ENCODE data around the gene ABCG8.

Gene ABCG8

DNA sequence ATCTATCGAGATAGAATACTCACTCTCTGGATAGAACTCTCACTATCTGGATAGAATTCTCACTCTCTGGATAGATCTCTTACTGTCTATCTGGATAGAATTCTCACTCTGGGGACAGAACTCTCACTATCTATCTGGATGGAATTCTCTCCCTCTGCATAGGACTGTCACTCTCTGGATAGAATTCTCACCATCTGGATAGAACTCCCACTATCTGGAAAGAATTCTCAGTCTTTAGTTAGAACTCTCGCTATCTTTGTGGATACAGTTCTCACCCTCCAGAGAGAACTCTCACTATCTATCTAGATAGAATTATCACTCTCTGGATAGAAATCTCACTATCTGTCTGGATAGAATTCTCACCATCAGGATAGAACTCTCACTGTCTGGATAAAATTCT, 16.5 kb downstream of the ABCG8 start:
- no peak overlapping the region for H3K27ac ChIP-seq
- TF ChIP-seq ZFX (IDR thresholded peaks at IDR 0.05): no peak
- TF ChIP-seq, protein P1, sequence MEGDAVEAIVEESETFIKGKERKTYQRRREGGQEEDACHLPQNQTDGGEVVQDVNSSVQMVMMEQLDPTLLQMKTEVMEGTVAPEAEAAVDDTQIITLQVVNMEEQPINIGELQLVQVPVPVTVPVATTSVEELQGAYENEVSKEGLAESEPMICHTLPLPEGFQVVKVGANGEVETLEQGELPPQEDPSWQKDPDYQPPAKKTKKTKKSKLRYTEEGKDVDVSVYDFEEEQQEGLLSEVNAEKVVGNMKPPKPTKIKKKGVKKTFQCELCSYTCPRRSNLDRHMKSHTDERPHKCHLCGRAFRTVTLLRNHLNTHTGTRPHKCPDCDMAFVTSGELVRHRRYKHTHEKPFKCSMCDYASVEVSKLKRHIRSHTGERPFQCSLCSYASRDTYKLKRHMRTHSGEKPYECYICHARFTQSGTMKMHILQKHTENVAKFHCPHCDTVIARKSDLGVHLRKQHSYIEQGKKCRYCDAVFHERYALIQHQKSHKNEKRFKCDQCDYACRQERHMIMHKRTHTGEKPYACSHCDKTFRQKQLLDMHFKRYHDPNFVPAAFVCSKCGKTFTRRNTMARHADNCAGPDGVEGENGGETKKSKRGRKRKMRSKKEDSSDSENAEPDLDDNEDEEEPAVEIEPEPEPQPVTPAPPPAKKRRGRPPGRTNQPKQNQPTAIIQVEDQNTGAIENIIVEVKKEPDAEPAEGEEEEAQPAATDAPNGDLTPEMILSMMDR (conservative IDR thresholded peaks at IDR 0.05): no peak

DNA sequence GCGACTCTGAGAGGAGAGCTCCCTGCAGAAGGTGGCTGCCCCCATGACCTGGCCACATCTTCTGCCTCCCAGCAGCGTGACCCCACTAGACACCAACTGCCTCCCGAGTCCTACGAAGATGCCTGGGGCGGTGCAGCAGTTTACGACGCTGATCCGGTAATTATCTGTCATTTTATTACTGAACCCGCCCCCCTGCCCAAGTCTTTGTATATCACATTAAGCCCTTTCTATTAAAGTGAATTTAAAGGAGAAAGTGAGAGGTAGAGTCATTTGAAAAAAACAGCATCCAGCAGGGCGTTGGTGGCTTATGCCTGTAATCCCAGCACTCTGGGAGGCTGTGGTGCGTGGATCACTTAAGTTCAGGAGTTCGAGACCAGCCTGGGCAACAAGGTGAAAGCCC, 33.4 kb downstream of the ABCG8 start:
- TF ChIP-seq, protein P1 (conservative IDR thresholded peaks at IDR 0.05): no peak
- no peak for TF ChIP-seq ZFX (IDR thresholded peaks at IDR 0.05)
- no peak overlapping the region for H3K27ac ChIP-seq

DNA sequence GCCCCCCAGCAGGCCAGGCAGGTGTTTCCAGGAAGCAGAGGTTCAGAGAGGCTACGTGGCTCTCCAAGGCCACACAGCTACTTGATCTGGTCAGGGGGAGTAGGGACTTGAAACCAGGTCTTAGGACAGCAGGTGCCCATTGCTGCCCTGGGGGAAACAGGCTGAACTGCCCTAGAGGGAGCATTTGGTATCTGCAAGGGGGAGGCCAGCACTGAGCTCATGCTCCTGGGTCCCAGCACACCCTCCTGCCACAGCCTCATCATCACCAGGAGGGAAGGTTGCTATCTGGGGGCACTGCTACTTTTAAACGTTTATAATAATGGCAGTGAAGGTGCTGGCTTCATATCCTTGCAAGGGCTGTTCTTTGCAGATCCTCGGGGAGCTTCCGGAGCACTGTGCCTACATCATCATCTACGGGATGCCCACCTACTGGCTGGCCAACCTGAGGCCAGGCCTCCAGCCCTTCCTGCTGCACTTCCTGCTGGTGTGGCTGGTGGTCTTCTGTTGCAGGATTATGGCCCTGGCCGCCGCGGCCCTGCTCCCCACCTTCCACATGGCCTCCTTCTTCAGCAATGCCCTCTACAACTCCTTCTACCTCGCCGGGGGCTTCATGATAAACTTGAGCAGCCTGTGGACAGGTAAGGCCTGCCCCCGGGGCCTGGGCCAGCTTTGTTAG, 36.1 kb downstream of the ABCG8 start:
- TF ChIP-seq ZFX (IDR thresholded peaks at IDR 0.05): no peak
- TF ChIP-seq, protein P1 (conservative IDR thresholded peaks at IDR 0.05): no peak
- no peak overlapping the region for H3K27ac ChIP-seq

DNA sequence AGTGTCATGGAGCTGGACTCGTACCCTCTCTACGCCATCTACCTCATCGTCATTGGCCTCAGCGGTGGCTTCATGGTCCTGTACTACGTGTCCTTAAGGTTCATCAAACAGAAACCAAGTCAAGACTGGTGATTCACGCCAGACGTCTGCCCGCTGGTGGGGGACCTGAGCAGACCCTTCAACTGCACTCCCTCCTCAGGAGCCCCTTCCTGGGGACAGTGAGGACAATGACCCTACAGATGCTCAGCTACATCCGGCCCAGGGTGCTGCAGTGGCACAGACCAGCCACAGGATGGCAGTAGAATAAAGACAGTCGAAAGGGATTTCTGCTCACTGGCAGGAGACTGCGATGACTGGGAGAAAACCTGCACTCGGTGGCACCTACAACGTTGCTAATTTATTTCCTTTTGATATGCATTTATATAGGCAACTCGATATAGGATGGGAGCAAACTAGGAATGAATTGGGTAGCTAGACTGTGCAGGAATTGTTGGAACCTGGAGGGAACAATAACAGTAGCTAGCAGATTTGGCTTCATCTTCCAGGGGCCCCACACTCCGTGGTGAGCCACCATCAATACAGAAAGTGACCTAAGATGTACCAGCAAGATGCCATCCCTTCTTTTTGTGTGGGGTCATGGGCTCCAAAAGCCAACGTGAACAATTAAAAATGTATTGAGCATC, 39.2 kb downstream of the ABCG8 start:
- H3K27ac ChIP-seq: no peak overlapping the region
- TF ChIP-seq ZFX (IDR thresholded peaks at IDR 0.05): no peak
- TF ChIP-seq, protein P1 (conservative IDR thresholded peaks at IDR 0.05): peak; percentile 84

DNA sequence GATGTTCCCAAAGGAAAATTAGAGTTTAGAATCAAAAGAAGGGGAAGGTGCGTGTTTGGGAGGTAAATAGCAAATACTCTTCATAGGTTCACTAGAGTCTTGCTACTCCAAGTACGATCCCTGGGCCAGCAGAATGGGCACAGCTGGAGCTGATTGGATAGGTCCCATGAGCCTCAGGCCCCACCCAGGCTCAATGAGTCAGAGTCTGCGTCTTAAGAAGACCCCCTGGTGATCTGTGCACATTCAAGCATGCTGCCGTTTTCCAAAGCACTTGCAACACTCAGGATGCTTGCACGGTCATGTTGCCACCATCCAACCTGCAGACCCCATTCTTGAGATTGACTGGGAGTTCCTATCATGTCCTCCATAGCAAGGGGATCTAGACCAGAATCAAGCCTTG, 40.5 kb downstream of the ABCG8 start:
- TF ChIP-seq ZFX (IDR thresholded peaks at IDR 0.05): no peak
- TF ChIP-seq, protein P1 (conservative IDR thresholded peaks at IDR 0.05): no peak
- H3K27ac ChIP-seq: no peak overlapping the region

DNA sequence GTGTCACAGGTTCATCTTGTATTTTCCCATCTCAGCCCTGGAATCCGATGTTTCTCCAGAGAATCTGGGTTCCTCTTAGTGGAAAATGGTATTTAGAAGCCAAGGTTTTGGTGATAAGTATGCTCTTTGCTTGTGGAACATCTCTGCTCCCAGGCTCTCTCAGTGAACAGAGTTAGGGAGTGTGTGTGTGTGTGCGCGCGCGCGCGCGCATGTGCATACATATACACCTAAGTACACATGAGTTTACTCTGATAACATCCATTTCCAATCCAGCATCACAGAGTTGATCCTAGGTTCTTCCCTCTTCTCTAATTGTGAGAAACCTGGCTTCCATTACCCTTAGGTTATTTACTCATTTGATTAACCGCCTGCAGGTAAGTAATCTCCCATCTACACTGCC, 41.7 kb downstream of the ABCG8 start:
- H3K27ac ChIP-seq: no peak overlapping the region
- TF ChIP-seq ZFX (IDR thresholded peaks at IDR 0.05): no peak
- TF ChIP-seq, protein P1 (conservative IDR thresholded peaks at IDR 0.05): no peak

DNA sequence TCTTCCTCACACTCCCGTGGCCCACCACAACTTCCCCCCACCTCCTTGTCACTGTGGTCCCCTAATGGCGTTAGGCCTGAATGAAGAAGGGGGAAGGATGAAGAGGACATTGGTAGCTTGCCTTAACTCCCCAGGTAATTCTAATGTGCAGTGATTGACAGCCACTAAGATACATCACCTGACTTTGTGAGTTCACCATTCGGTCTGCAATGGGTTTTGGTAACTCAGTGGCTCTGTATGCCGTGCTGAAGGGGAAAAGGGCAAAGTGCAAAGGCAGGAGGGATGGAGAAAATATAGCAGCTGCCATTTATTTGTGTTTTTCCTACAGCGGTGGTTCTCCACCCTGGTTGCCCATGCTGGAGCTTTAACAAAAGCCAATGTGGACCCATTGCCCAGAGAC, 42.2 kb downstream of the ABCG8 start:
- H3K27ac ChIP-seq: no peak overlapping the region
- TF ChIP-seq, protein P1 (conservative IDR thresholded peaks at IDR 0.05): no peak
- no peak for TF ChIP-seq ZFX (IDR thresholded peaks at IDR 0.05)

All from C4-2B (cell line).